ENCODE measurements around the gene DMPK. TPM values are rescaled to one million over a fixed set of nuclear protein-coding genes. Genes with fewer than 3 reads are reported as not detected.

DMPK gene
- total RNA-seq, 2 donors from 2014 or later, result 212 to 227 TPM

GRCh38 chr19:45765702-45766295, 16.5 kb downstream of the DMPK start:
- Histone ChIP-seq H3K4me3 (peak overlapping the region; percentile 98), H3K27ac (peak overlapping the region; percentile 94 to 98), H3K27me3 (replicated peaks; ENCODE audit: insufficient read depth) (no peaks in the 10 kb centered on the region), H3K9me3 (no peaks in the 10 kb centered on the region), H3K36me3 (no peaks in the 10 kb centered on the region), H3K4me1 (ENCODE audit: control insufficient read depth in 1 of 2, low read depth in 2 of 2) (peaks cover 31 to 43% of the 10 kb centered on the region in 2 donors)
- DNase-seq (ENCODE audit: low spot score) (no peak), ATAC-seq (ENCODE audit: insufficient number of reproducible peaks, low FRiP score, low read depth) (no peak)
- TF ChIP-seq CTCF (IDR thresholded peaks at IDR 0.05), result no peak

GRCh38 chr19:45764945-45765701, 17.2 kb downstream of the DMPK start:
- H3K4me3 ChIP-seq, result peak overlapping the region; percentile 53
- no peak for TF ChIP-seq CTCF (IDR thresholded peaks at IDR 0.05)
- H3K36me3 ChIP-seq, result no peaks in the 10 kb centered on the region
- H3K27me3 ChIP-seq (replicated peaks; ENCODE audit: insufficient read depth), result no peaks in the 10 kb centered on the region
- peaks cover 31 to 41% of the 10 kb centered on the region in 2 donors for H3K4me1 ChIP-seq (ENCODE audit: control insufficient read depth in 1 of 2, low read depth in 2 of 2)
- H3K9me3 ChIP-seq, result no peaks in the 10 kb centered on the region
- peak overlapping the region; percentile 94 to 98 for H3K27ac ChIP-seq
- no peak for DNase-seq (ENCODE audit: low spot score)
- ATAC-seq (ENCODE audit: insufficient number of reproducible peaks, low FRiP score, low read depth), result no peak

GRCh38 chr19:45764475-45764874, 17.8 kb downstream of the DMPK start:
- no peak for ATAC-seq (ENCODE audit: insufficient number of reproducible peaks, low FRiP score, low read depth)

GRCh38 chr19:45763691-45764294, 18.5 kb downstream of the DMPK start:
- ATAC-seq (ENCODE audit: insufficient number of reproducible peaks, low FRiP score, low read depth), result no peak

More at GRCh38 chr19:45764475-45764874, 17.8 kb downstream of the DMPK start:
- peaks cover 31 to 41% of the 10 kb centered on the region in 2 donors for H3K4me1 ChIP-seq (ENCODE audit: control insufficient read depth in 1 of 2, low read depth in 2 of 2)
- peak overlapping the region; percentile 94 to 98 for H3K27ac ChIP-seq
- no peaks in the 10 kb centered on the region for H3K9me3 ChIP-seq
- no peaks in the 10 kb centered on the region for H3K27me3 ChIP-seq (replicated peaks; ENCODE audit: insufficient read depth)
- H3K4me3 ChIP-seq, result peak overlapping the region; percentile 53
- no peak for TF ChIP-seq CTCF (IDR thresholded peaks at IDR 0.05)
- H3K36me3 ChIP-seq, result no peaks in the 10 kb centered on the region
- no peak for DNase-seq (ENCODE audit: low spot score)

More at GRCh38 chr19:45763691-45764294, 18.5 kb downstream of the DMPK start:
- peak overlapping the region; percentile 53 for H3K4me3 ChIP-seq
- H3K4me1 ChIP-seq (ENCODE audit: control insufficient read depth in 1 of 2, low read depth in 2 of 2), result peaks cover 31 to 41% of the 10 kb centered on the region in 2 donors
- H3K27ac ChIP-seq, result peak overlapping the region; percentile 94 to 98
- no peaks in the 10 kb centered on the region for H3K9me3 ChIP-seq
- no peaks in the 10 kb centered on the region for H3K36me3 ChIP-seq
- no peak for DNase-seq (ENCODE audit: low spot score)
- no peaks in the 10 kb centered on the region for H3K27me3 ChIP-seq (replicated peaks; ENCODE audit: insufficient read depth)
- TF ChIP-seq CTCF (IDR thresholded peaks at IDR 0.05), result no peak
